Skeletal muscle tissue (tissue), 5 donors: Measurements from ENCODE around the gene CDC42EP1. TPM values are rescaled to one million over a fixed set of nuclear protein-coding genes. Genes with fewer than 3 reads are reported as not detected.

ENCODE experiments used
- H3K27ac ChIP-seq: one replicate; pipeline ENCODE4 v1.7.0; 2013; ENCODE audit warnings: mild to moderate bottlenecking, low read depth, low read length, inconsistent platforms
- H3K27me3 ChIP-seq, 3 donors: one replicate each; pipeline ENCODE4 v1.7.0; 2013; ENCODE audit warnings: low read length in 3 of 3; ENCODE audit not compliant: control insufficient read depth in 3 of 3, insufficient read depth in 3 of 3
- H3K36me3 ChIP-seq, 3 donors: one replicate each; pipeline ENCODE4 v1.7.0; 2013; ENCODE audit warnings: low read length in 3 of 3; ENCODE audit not compliant: control insufficient read depth in 3 of 3, insufficient read depth in 3 of 3
- H3K4me1 ChIP-seq, 3 donors: one replicate each; pipeline ENCODE4 v1.7.0; 2013; ENCODE audit warnings: low read length in 3 of 3, mild to moderate bottlenecking in 3 of 3; ENCODE audit not compliant: control insufficient read depth in 3 of 3, insufficient read depth in 3 of 3
- H3K4me3 ChIP-seq, 3 donors: one replicate each; pipeline ENCODE4 v1.7.0; 2013; ENCODE audit warnings: low read length in 3 of 3
- H3K9ac ChIP-seq, 3 donors: one replicate each; pipeline ENCODE4 v1.7.0; 2013; ENCODE audit warnings: low read length in 3 of 3, mild to moderate bottlenecking in 3 of 3, moderate library complexity in 2 of 3, low read depth in 1 of 3
- H3K9me3 ChIP-seq, 3 donors: one replicate each; pipeline ENCODE4 v1.7.0; 2013; ENCODE audit warnings: low read length in 3 of 3; ENCODE audit not compliant: control insufficient read depth in 3 of 3
- small RNA-seq: library from RNA; depleted of rRNA; stranded (forward); fragments of <200 nt; gene quantifications from one replicate; pipeline ENCODE3, GENCODE V24; 2014
- total RNA-seq: library from RNA; depleted of rRNA; stranded (reverse); fragments of >200 nt; gene quantifications from one replicate; pipeline ENCODE4 v1.2.3, GENCODE V29; 2014
- donor health status: Osteomylitis.

Gene CDC42EP1
- total RNA-seq, 1 donor from 2014 or later, result 6.3 TPM

- H3K36me3 ChIP-seq, result peaks cover 43 to 56% (median 52%) of the 10 kb centered on the region in 3 donors
Observed at GRCh38 chr22:37618674-37619073, 58.4 kb downstream of the CDC42EP1 start.

More at GRCh38 chr22:37618674-37619073, 58.4 kb downstream of the CDC42EP1 start:
- no peaks in the 10 kb centered on the region for H3K9me3 ChIP-seq
- H3K27me3 ChIP-seq, result no peaks in the 10 kb centered on the region
- peak overlapping the region in 1 of 3 donors; percentile 16 for H3K9ac ChIP-seq
- H3K27ac ChIP-seq, result no peak overlapping the region
- H3K4me1 ChIP-seq, result peaks cover under 1 to 3% (median under 1%) of the 10 kb centered on the region in 3 donors
- H3K4me3 ChIP-seq, result no peak overlapping the region

Small RNAs within 50 kb of the gene (small RNA-seq; reads per million reads assigned to genes)
- gene RF00017, result not detected

Other genes with a start within 250 kb of the CDC42EP1 start
- under 0.01 TPM for gene ELFN2, start 133.0 kb upstream of the CDC42EP1 start, total RNA-seq
- 3.7 TPM for gene MFNG, start 74.1 kb upstream of the CDC42EP1 start, total RNA-seq
- 5.7 TPM for gene CARD10, start 41.1 kb upstream of the CDC42EP1 start, total RNA-seq
- gene LGALS2, start 19.6 kb downstream of the CDC42EP1 start, total RNA-seq, result not detected
- gene GGA1, start 48.4 kb downstream of the CDC42EP1 start, total RNA-seq, result 15.7 TPM
- 9.9 TPM for gene SH3BP1, start 79.2 kb downstream of the CDC42EP1 start, total RNA-seq
- gene PDXP, start 98.2 kb downstream of the CDC42EP1 start, total RNA-seq, result 8.9 TPM
- 3,417 TPM for gene LGALS1, start 115.2 kb downstream of the CDC42EP1 start, total RNA-seq
- 7.8 TPM for gene NOL12, start 125.9 kb downstream of the CDC42EP1 start, total RNA-seq
- 26.6 TPM for gene TRIOBP, start 136.6 kb downstream of the CDC42EP1 start, total RNA-seq
- 9.9 TPM for gene GCAT, start 247.5 kb downstream of the CDC42EP1 start, total RNA-seq